ENCODE data around the gene OR11H7.

DNA sequence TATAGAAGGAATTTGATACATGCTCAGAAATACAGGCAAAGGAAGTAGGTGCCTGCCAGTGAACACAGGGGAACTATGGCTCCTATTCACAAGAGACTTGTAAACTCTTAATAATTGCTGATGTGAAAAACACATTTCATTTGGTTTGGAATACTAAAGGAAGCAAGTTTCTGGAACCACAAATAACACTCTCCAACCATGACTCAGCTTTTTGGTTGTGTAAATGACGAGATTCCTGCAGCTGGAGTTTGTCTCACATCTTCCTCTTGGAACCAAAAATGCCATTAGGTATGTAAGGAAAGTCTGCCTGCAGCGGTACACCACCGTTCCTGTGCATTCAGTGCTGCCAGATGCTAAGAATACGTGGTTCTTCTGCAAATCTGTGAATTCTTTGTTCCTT, 9.7 kb upstream of the OR11H7 start:
- TF ChIP-seq, protein P1, sequence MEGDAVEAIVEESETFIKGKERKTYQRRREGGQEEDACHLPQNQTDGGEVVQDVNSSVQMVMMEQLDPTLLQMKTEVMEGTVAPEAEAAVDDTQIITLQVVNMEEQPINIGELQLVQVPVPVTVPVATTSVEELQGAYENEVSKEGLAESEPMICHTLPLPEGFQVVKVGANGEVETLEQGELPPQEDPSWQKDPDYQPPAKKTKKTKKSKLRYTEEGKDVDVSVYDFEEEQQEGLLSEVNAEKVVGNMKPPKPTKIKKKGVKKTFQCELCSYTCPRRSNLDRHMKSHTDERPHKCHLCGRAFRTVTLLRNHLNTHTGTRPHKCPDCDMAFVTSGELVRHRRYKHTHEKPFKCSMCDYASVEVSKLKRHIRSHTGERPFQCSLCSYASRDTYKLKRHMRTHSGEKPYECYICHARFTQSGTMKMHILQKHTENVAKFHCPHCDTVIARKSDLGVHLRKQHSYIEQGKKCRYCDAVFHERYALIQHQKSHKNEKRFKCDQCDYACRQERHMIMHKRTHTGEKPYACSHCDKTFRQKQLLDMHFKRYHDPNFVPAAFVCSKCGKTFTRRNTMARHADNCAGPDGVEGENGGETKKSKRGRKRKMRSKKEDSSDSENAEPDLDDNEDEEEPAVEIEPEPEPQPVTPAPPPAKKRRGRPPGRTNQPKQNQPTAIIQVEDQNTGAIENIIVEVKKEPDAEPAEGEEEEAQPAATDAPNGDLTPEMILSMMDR (IDR thresholded peaks at IDR 0.05): no peak
- TF ChIP-seq POLR2AphosphoS5 (IDR thresholded peaks at IDR 0.05): no peak
- TF ChIP-seq POLR2A (IDR thresholded peaks at IDR 0.05; ENCODE audit: low read depth): no peak
- TF ChIP-seq EP300 (IDR thresholded peaks at IDR 0.05): no peak
